SIG-M5 treated with dmso at 0.1 percent for 504 hours (cell line): ENCODE results near the gene SLF2.

Source experiments
- DNase-seq: peaks from one replicate; lab custom pipeline; 2025; ENCODE audit not compliant: unreplicated experiment; lab: John Stamatoyannopoulos, UW

Gene SLF2

GRCh38 chr10:100899171-100899570 lies 13.6 kb upstream of the SLF2 start:
- no peak for DNase-seq

GRCh38 chr10:100901051-100901450 lies 11.7 kb upstream of the SLF2 start:
- no peak for DNase-seq

- DNase-seq, result no peak
Observed at GRCh38 chr10:100902622-100903021, 10.1 kb upstream of the SLF2 start.

- DNase-seq, result no peak
Observed at GRCh38 chr10:100904917-100905316, 7.8 kb upstream of the SLF2 start.

DNA sequence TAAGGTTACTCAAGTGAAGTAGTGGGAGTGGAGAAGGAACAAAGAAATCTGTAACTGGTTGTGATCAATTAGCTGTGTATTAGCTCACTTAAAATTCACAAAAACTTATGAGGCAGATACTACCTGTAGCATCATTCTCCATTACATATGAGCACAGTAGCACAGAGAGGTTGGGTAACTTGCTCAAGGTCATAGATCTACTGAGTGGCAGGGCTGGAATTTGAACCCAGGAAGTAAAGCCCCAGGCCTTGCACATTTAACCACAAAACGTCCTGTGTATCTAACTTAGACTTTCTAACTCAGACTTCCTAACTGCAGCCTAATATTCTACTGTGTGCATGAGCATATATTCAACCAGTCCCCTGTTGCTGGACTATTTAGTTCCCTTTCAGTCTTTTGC lies 5.6 kb upstream of the SLF2 start:
- DNase-seq, result no peak

DNA sequence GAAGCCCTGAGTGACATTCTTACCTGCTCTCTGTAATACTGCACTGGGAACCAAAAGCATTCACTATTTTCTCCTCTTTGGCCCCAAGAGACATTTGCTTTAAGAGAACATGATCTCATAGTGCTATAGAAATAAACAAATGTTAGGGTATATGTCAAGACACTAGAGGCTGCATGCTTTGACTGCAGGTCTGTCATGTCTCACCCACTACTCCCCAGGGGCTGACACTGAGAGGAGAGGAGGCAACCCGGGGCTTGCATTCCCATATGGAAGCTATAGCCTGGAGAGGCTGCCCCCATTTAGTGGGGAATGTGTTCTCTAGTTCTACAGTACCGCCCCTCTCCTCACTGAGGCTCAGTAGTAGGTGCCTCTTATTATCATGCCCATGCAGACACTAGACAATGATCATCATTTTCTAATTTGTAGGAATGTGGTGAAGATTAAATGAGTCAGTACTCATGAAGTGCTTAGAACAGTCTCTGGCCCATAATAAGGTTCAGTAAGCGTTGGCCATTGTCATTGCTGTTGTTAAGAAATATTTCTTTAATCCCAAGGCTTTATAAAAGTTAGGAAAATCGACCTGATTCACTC lies 4.9 kb upstream of the SLF2 start:
- DNase-seq, result no peak

DNA sequence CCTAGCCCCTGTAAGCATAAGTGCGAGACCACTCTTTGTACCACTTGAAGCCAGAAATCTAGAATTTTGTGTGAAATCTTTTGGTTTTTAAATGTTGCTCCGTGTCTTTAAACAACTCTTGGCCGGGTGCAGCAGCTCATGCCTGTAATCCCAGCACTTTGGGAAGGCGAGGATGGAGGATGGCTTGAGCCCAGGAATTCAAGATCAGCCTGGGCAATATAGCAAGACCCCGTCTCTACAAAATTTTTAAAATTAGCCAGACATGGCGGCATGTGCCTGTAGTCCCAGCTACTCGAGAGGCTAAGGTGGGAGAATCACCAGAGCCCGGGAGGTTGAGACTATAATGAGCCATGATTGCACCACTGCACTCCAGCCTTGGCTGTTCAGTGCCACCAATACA lies 4.4 kb upstream of the SLF2 start:
- no peak for DNase-seq

GRCh38 chr10:100909501-100910263 lies 3.1 kb upstream of the SLF2 start:
- no peak for DNase-seq

DNA sequence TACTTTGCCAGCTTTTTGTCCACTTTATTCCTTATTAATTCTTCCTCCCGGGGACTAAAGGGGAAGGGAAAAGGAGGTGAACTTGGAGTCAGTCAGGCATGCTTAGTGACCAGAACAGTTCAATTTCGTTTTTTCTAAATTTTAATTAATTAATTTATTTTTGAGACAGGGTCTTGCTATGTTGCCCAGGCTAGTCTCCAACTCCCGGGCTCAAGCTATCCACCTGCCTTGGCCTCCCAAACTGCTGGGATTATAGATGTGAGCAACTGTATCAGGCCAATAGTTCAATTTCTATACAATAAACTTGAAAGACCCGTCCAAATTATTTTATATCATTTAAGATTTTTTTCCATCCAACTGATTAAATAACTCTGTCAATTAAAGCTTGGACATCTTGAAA lies 1.3 kb upstream of the SLF2 start:
- DNase-seq, result no peak

- no peak for DNase-seq
Observed at GRCh38 chr10:100912013-100912604, 654 bp upstream of the SLF2 start.

GRCh38 chr10:100913470-100913865 lies 705 bp downstream of the SLF2 start:
- DNase-seq, result no peak

- DNase-seq, result no peak
Observed at GRCh38 chr10:100917071-100917470, 4.3 kb downstream of the SLF2 start.

DNA sequence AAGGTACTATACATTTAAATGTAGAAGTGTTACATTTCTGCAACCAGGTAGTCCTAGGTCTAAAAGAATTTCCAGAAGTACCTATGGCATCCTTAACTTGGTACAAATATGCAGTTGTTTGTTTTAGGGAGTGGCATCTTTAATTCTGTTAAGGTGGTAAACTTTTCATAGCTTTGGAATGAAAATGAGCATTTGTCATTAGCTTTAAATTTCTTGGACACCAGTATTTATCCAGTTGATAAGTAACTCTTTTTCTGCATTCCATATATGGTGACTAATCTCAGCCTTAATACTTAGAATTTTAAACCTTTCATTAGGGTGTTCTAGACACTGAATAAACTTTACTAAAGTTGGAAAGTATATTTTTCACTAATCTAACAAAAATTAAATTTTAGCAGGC lies 10.8 kb downstream of the SLF2 start:
- no peak for DNase-seq

GRCh38 chr10:100927266-100927665 lies 14.5 kb downstream of the SLF2 start:
- no peak for DNase-seq

- DNase-seq, result no peak
Observed at GRCh38 chr10:100928039-100928438, 15.3 kb downstream of the SLF2 start.

GRCh38 chr10:100930368-100930767 lies 17.6 kb downstream of the SLF2 start:
- no peak for DNase-seq

GRCh38 chr10:100934084-100934659 lies 21.4 kb downstream of the SLF2 start:
- DNase-seq, result peak; percentile 11

DNA sequence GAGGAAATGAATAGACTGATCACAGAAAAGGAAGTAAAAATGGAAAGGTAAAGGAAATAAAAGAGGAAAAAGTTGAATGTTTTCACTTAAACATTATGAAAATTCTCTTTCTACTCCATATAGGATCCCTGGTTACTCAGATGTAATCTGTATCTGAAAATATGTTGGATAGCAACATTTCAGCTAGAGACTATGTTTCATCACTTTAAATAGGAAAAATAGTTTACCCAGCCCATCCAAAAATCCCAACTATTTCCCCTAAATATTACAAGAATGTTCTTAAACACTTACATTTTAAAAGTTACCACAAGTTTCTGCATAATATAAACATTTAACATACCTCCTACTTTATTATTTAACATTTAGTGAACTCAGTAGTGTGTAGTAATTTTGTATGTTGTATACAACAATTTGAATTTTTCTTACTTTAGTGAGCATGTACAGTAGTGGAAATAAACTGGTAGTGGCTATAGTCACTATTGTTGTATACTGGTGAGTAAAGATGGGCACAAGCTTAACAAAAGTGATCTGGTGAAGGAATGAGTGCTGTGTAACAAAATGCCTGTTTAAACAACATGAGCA lies 27.1 kb downstream of the SLF2 start:
- DNase-seq, result no peak

- DNase-seq, result no peak
Observed at GRCh38 chr10:100942229-100942628, 29.5 kb downstream of the SLF2 start.

DNA sequence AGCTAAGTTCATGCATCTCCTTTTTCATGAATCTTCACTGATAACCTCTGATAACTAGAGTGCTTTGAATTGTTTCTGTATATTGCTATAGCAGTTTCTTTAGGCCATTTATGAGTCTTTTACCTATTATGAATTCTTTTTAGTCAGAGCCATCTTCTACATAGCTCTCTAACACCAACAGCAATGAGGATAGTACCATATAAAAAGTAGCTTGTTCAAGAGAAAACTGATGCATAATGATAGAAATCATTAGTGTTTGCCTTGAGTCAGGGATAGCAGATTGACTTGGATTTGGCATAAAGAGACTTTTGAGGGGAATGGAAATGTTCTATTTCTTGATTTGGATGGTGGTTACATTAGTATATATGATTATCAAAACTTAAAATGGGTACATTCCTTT lies 30.7 kb downstream of the SLF2 start:
- DNase-seq, result no peak

- no peak for DNase-seq
Observed at GRCh38 chr10:100945754-100946153, 33.0 kb downstream of the SLF2 start.

- DNase-seq, result no peak
Observed at GRCh38 chr10:100948916-100949315, 36.2 kb downstream of the SLF2 start.
